VCaP (cell line): ENCODE results near the gene TVP23A.

Experiments used
- H3K27ac ChIP-seq: fragments of 450-650 bp; 2 replicates; pipeline ENCODE4 v1.5.1; 2017
- CTCF ChIP-seq: fragments of 450-650 bp; conservative IDR thresholded peaks from 2 replicates; pipeline ENCODE4 v1.5.1; 2017; ENCODE audit warnings: mild to moderate bottlenecking, moderate library complexity

The TVP23A gene

DNA sequence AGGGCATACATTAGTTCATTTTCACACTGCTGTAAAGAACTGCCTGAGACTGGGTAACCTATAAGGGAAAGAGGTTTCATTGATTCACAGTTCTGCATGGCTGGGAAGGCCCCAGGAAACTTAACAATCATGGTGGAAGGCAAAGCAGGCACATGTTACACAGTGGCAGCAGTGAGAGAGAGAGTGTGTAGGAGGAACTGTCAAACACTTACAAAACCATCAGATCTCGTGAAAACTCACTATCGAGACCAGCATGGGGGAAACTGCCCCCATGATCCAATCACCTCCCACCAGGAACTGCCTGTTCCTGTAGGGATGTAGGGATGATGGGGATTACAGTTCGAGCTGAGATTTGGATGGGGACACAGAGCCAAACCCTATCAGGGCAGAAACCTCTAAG lies 57.7 kb downstream of the TVP23A start:
- TF ChIP-seq CTCF: no peak

GRCh38 chr16:10756574-10756973 lies 62.0 kb downstream of the TVP23A start:
- H3K27ac ChIP-seq: no peak overlapping the region

More for the DNA sequence above, 57.7 kb downstream of the TVP23A start:
- H3K27ac ChIP-seq: no peak overlapping the region

DNA sequence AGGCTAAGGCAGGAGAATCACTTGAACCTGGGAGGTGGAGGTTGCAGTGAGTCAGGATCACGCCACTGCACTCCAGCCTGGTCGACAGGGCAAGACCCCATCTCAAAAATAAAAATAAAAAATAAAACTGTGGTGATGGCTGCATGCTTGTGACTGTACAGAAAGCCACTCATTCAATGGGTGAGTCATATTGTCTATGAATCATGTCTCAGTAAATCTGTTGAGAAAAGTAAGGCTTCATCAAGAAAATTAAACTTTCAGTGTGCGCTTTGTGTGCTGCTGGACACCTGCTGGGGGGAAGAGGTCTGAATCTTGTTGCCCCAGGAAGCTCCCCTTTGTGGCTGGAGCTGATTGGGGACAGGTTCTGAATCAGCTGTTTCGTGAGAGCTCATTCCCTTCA lies 63.7 kb downstream of the TVP23A start:
- TF ChIP-seq CTCF: no peak
- H3K27ac ChIP-seq: no peak overlapping the region

More at GRCh38 chr16:10756574-10756973, 62.0 kb downstream of the TVP23A start:
- no peak for TF ChIP-seq CTCF

- H3K27ac ChIP-seq: no peak overlapping the region
- no peak for TF ChIP-seq CTCF
Observed at GRCh38 chr16:10753670-10754069, 64.9 kb downstream of the TVP23A start.

- no peak overlapping the region for H3K27ac ChIP-seq
- TF ChIP-seq CTCF: no peak
Observed at GRCh38 chr16:10752843-10753523, 65.6 kb downstream of the TVP23A start.

- H3K27ac ChIP-seq: no peak overlapping the region
- no peak for TF ChIP-seq CTCF
Observed at GRCh38 chr16:10751291-10751697, 67.3 kb downstream of the TVP23A start.

- no peak for TF ChIP-seq CTCF
- H3K27ac ChIP-seq: no peak overlapping the region
Observed at GRCh38 chr16:10750793-10751192, 67.8 kb downstream of the TVP23A start.
